GM06990 (cell line): Measurements from ENCODE around the gene SOWAHA.
A peak's percentile ranks its signal among the peaks of the same experiment; 100 is the strongest.

Source experiments
- DNase-seq: peaks from one replicate; pipeline ENCODE4 v3.0.0-alpha.2; 2011; ENCODE audit not compliant: insufficient read length; ENCODE audit errors: extremely low read depth
- H3K27me3 ChIP-seq: replicated peaks from 2 replicates; pipeline ENCODE4 v1.6.0; 2011; ENCODE audit warnings: low read length; ENCODE audit not compliant: control insufficient read depth, insufficient read depth
- H3K36me3 ChIP-seq: 2 replicates; pipeline ENCODE4 v1.5.1; 2011; ENCODE audit warnings: low read length; ENCODE audit not compliant: control insufficient read depth, insufficient read depth
- H3K4me3 ChIP-seq: replicated peaks from 2 replicates; pipeline ENCODE4 v1.5.1; 2011; ENCODE audit warnings: low read depth, mild to moderate bottlenecking, control low read depth, low read length
- CTCF ChIP-seq: IDR thresholded peaks from 2 replicates; pipeline ENCODE4 v1.5.1; 2011; ENCODE audit warnings: low read length, control low read depth, mild to moderate bottlenecking, inconsistent platforms; ENCODE audit not compliant: insufficient read depth, poor library complexity, severe bottlenecking

Gene SOWAHA

GRCh38 chr5:132813599-132814502 lies 749 bp downstream of the SOWAHA start:
- DNase-seq: peak; percentile 56
- Histone ChIP-seq H3K4me3 (peak overlapping the region; percentile 40), H3K27me3 (no peaks in the 10 kb centered on the region), H3K36me3 (no peaks in the 10 kb centered on the region)
- no peak for TF ChIP-seq CTCF

GRCh38 chr5:132814503-132815294 lies 1.6 kb downstream of the SOWAHA start:
- no peak for TF ChIP-seq CTCF
- no peak for DNase-seq
- H3K36me3 ChIP-seq: no peaks in the 10 kb centered on the region
- H3K4me3 ChIP-seq: no peak overlapping the region
- no peaks in the 10 kb centered on the region for H3K27me3 ChIP-seq

GRCh38 chr5:132815454-132815853 lies 2.4 kb downstream of the SOWAHA start:
- H3K27me3 ChIP-seq: no peaks in the 10 kb centered on the region
- no peaks in the 10 kb centered on the region for H3K36me3 ChIP-seq
- DNase-seq: no peak
- no peak for TF ChIP-seq CTCF
- H3K4me3 ChIP-seq: no peak overlapping the region

GRCh38 chr5:132816083-132816482 lies 3.0 kb downstream of the SOWAHA start:
- Histone ChIP-seq H3K27me3 (no peaks in the 10 kb centered on the region), H3K4me3 (no peak overlapping the region), H3K36me3 (no peaks in the 10 kb centered on the region)
- DNase-seq: no peak
- no peak for TF ChIP-seq CTCF

- Histone ChIP-seq H3K36me3 (no peaks in the 10 kb centered on the region), H3K27me3 (no peaks in the 10 kb centered on the region), H3K4me3 (no peak overlapping the region)
- DNase-seq: no peak
- no peak for TF ChIP-seq CTCF
Measured at GRCh38 chr5:132816554-132816953, 3.5 kb downstream of the SOWAHA start.
